A549 (cell line): ENCODE results near the gene ATXN7L1.

Experiments used
- ELK1 ChIP-seq: fragments of 150-350 bp; IDR thresholded peaks from 2 replicates; pipeline ENCODE4 v1.6.1; 2014; ENCODE audit warnings: low read depth, mild to moderate bottlenecking, low read length
- EP300 ChIP-seq, 2 experiments: fragments of >200 bp; sonication (Bioruptor Twin); formaldehyde crosslinking; IDR thresholded peaks; 2 replicates in 1 of 2; 3 replicates in 1 of 2; pipeline ENCODE4 v1.6.1; 2016 to 2017
- ESRRA ChIP-seq: fragments of 150-350 bp; IDR thresholded peaks from 2 replicates; pipeline ENCODE4 v1.6.1; 2014; ENCODE audit warnings: mild to moderate bottlenecking, low read length, borderline replicate concordance
- HDAC2 ChIP-seq: fragments of 200-600 bp; sonication (generic); IDR thresholded peaks from 2 replicates; pipeline ENCODE4 v1.6.1; 2016
- JUN ChIP-seq, 2 experiments: fragments of >200 bp; sonication (Bioruptor Twin); formaldehyde crosslinking; IDR thresholded peaks; 2 replicates in 1 of 2; 3 replicates in 1 of 2; pipeline ENCODE4 v1.6.1; 2016 to 2017
- MAX ChIP-seq: IDR thresholded peaks from 2 replicates; pipeline ENCODE4 v1.6.1; 2012
- NR3C1 ChIP-seq: fragments of >200 bp; sonication (Bioruptor Twin); formaldehyde crosslinking; IDR thresholded peaks from 3 replicates; pipeline ENCODE4 v1.6.1; 2017
- POLR2A ChIP-seq: IDR thresholded peaks from 2 replicates; pipeline ENCODE4 v1.6.1; 2012; ENCODE audit warnings: mild to moderate bottlenecking, low read length
- POLR2AphosphoS2 ChIP-seq: conservative IDR thresholded peaks from 2 replicates; pipeline ENCODE4 v1.6.1; 2012; ENCODE audit warnings: low read length, improper control_type of control experiment, inconsistent platforms
- RFX5 ChIP-seq: fragments of 450-650 bp; IDR thresholded peaks from 2 replicates; pipeline ENCODE4 v1.7.1; 2014; ENCODE audit warnings: antibody characterized with exemption, mild to moderate bottlenecking, moderate library complexity
- USF2 ChIP-seq: fragments of 450-650 bp; IDR thresholded peaks from 2 replicates; pipeline ENCODE4 v1.6.1; 2014; ENCODE audit warnings: antibody characterized with exemption
- TF ChIP-seq, protein P1 (sequence below): fragments of >200 bp; sonication (Bioruptor Twin); formaldehyde crosslinking; IDR thresholded peaks from 3 replicates; pipeline ENCODE4 v1.5.1; 2016

DNA sequence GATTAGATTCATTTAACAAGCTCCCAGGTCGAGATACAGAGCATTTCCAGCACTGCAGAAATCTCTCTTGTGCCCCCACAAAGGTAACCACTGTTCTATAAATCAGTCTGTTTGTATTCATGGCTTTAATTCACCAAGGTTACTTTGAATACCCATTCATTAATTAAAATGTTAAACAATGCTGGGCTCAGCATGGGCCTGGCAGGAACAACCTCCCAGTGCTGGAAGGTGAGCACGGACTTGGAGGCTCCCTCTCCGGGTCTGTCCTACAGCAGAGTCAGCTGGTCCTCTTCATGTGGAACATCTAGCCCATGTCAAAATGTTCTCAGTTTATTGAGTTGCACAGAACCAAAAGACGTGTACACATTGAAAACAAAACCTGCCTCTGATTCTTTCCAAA is 279.5 kb downstream of the ATXN7L1 start:
- TF ChIP-seq, protein P1, sequence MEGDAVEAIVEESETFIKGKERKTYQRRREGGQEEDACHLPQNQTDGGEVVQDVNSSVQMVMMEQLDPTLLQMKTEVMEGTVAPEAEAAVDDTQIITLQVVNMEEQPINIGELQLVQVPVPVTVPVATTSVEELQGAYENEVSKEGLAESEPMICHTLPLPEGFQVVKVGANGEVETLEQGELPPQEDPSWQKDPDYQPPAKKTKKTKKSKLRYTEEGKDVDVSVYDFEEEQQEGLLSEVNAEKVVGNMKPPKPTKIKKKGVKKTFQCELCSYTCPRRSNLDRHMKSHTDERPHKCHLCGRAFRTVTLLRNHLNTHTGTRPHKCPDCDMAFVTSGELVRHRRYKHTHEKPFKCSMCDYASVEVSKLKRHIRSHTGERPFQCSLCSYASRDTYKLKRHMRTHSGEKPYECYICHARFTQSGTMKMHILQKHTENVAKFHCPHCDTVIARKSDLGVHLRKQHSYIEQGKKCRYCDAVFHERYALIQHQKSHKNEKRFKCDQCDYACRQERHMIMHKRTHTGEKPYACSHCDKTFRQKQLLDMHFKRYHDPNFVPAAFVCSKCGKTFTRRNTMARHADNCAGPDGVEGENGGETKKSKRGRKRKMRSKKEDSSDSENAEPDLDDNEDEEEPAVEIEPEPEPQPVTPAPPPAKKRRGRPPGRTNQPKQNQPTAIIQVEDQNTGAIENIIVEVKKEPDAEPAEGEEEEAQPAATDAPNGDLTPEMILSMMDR: no peak
- TF ChIP-seq USF2 (no peak), MAX (no peak), JUN (IDR thresholded peaks at IDR 0.05) (no peak), RFX5 (no peak), EP300 (IDR thresholded peaks at IDR 0.05) (no peak), POLR2A (no peak), ESRRA (no peak), NR3C1 (no peak), POLR2AphosphoS2 (no peak), HDAC2 (no peak), ELK1 (no peak)
